GM19463 (cell line): ENCODE results near the gene GRIP2.

Source experiments
- ATAC-seq: cut with Tn5 transposase; IDR thresholded peaks from one replicate; pipeline ENCODE4 v1.9.1; 2021; ENCODE audit warnings: mild to moderate bottlenecking, moderate library complexity; ENCODE audit not compliant: unreplicated experiment

Gene GRIP2

GRCh38 chr3:14488286-14489041 lies 51.7 kb downstream of the GRIP2 start:
- ATAC-seq = no peak

- ATAC-seq = no peak
Measured at GRCh38 chr3:14487821-14488220, 52.3 kb downstream of the GRIP2 start.

GRCh38 chr3:14487086-14487485 lies 53.1 kb downstream of the GRIP2 start:
- ATAC-seq = no peak

GRCh38 chr3:14486460-14486859 lies 53.7 kb downstream of the GRIP2 start:
- no peak for ATAC-seq

GRCh38 chr3:14485981-14486380 lies 54.2 kb downstream of the GRIP2 start:
- no peak for ATAC-seq

- no peak for ATAC-seq
Measured at GRCh38 chr3:14484741-14485140, 55.4 kb downstream of the GRIP2 start.

- ATAC-seq = no peak
Measured at GRCh38 chr3:14483286-14483685, 56.9 kb downstream of the GRIP2 start.

GRCh38 chr3:14482271-14482721 lies 57.8 kb downstream of the GRIP2 start:
- ATAC-seq = no peak

- ATAC-seq = no peak
Measured at GRCh38 chr3:14481646-14482036, 58.5 kb downstream of the GRIP2 start.

GRCh38 chr3:14481018-14481645 lies 59.0 kb downstream of the GRIP2 start:
- ATAC-seq = no peak

- ATAC-seq = no peak
Measured at GRCh38 chr3:14480207-14481017, 59.7 kb downstream of the GRIP2 start.

GRCh38 chr3:14479591-14479990 lies 60.6 kb downstream of the GRIP2 start:
- ATAC-seq = no peak

- ATAC-seq = no peak
Measured at GRCh38 chr3:14478956-14479550, 61.1 kb downstream of the GRIP2 start.

GRCh38 chr3:14477311-14477935 lies 62.7 kb downstream of the GRIP2 start:
- no peak for ATAC-seq

- no peak for ATAC-seq
Measured at GRCh38 chr3:14476583-14477265, 63.4 kb downstream of the GRIP2 start.

- no peak for ATAC-seq
Measured at GRCh38 chr3:14475621-14476020, 64.5 kb downstream of the GRIP2 start.

GRCh38 chr3:14474363-14475081 lies 65.6 kb downstream of the GRIP2 start:
- ATAC-seq = no peak

- no peak for ATAC-seq
Measured at GRCh38 chr3:14473411-14473891, 66.7 kb downstream of the GRIP2 start.
